Measurements from ENCODE around the gene MTFR2.

DNA sequence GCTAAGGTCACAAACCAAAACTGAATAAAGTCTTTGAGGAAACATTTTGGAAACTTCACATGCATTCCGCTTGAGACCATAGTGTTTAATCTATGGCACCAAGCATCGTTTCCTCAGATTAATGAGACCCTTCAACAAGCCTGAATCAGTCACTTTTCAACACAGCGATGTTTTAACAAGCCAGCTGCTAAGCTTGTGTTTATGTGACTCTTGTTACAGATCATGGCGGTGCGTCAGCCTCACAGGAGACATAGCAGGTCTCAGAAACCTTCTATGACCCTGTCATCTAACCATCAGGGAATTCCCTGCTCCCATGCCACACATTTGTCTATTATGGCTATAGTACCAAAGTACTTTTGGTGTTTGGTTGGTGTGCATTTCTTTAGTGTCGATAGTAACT lies 57.2 kb downstream of the MTFR2 start:
- TF ChIP-seq, protein P1, sequence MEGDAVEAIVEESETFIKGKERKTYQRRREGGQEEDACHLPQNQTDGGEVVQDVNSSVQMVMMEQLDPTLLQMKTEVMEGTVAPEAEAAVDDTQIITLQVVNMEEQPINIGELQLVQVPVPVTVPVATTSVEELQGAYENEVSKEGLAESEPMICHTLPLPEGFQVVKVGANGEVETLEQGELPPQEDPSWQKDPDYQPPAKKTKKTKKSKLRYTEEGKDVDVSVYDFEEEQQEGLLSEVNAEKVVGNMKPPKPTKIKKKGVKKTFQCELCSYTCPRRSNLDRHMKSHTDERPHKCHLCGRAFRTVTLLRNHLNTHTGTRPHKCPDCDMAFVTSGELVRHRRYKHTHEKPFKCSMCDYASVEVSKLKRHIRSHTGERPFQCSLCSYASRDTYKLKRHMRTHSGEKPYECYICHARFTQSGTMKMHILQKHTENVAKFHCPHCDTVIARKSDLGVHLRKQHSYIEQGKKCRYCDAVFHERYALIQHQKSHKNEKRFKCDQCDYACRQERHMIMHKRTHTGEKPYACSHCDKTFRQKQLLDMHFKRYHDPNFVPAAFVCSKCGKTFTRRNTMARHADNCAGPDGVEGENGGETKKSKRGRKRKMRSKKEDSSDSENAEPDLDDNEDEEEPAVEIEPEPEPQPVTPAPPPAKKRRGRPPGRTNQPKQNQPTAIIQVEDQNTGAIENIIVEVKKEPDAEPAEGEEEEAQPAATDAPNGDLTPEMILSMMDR (conservative IDR thresholded peaks at IDR 0.05; ENCODE audit: low read depth, low read length), result no peak
- TF ChIP-seq EZH2 (IDR thresholded peaks at IDR 0.05; ENCODE audit: low read length, unreplicated experiment), result no peak

Measured in PC-3 (cell line).